GM12891 (cell line): ENCODE data around the gene DLGAP1.

Source experiments
- PAX5 ChIP-seq: IDR thresholded peaks from 2 replicates; pipeline ENCODE4 v1.6.1; 2011; ENCODE audit warnings: low read length, moderate library complexity, mild to moderate bottlenecking; ENCODE audit not compliant: insufficient read depth, severe bottlenecking
- POLR2A ChIP-seq: IDR thresholded peaks from 2 replicates; pipeline ENCODE4 v1.6.1; 2011; ENCODE audit warnings: low read depth, low read length, control low read depth
- POLR2AphosphoS5 ChIP-seq: IDR thresholded peaks from 2 replicates; pipeline ENCODE4 v1.6.1; 2011; ENCODE audit warnings: low read depth, low read length, control low read depth
- SPI1 ChIP-seq: IDR thresholded peaks from 2 replicates; pipeline ENCODE4 v1.6.1; 2011; ENCODE audit warnings: low read depth, low read length, control low read depth

GRCh38 chr18:3584897-3585460 lies 870.1 kb downstream of the DLGAP1 start:
- TF ChIP-seq POLR2A, result no peak
- no peak for TF ChIP-seq POLR2AphosphoS5
- peak; percentile 86 for TF ChIP-seq SPI1
- no peak for TF ChIP-seq PAX5
